GM12892 (cell line): ENCODE measurements around the gene FSTL1.

Source experiments
- POLR2A ChIP-seq: IDR thresholded peaks from 2 replicates; pipeline ENCODE4 v1.6.1; 2011; ENCODE audit warnings: low read depth, low read length, control low read depth
- TAF1 ChIP-seq: IDR thresholded peaks from 2 replicates; pipeline ENCODE4 v1.6.1; 2011; ENCODE audit warnings: low read depth, mild to moderate bottlenecking, control low read depth, low read length, borderline replicate concordance

DNA sequence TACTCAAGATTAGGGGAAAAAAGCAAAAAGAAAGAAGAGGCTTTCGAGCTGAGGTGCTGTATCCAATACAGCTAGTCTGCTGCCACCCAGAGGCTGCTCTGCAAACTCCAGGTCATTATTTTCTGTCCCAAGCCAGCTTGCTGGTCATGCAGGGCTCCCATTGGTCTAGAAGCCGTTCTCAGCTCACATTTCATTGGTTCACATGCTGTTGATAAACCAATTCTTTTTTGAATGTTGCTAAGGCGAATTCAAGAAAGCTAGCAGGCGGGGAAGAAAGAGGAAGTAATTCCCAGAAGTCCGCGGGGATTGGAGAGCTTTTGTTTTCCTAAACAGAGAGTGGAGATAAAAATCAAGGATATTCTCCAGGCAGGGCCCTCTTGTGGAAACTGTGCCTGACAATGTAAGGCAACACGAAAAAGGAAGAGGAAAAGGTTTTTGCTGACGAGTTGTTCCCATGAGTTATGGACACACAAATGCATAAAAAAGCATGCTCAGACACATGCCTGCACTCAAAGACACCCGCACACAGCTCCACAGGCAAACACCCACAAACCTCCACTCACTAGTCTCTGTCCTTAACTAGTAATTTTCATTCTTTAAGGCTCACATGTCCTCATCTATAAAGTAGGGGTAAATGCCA, 33.4 kb downstream of the FSTL1 start:
- TF ChIP-seq POLR2A (no peak), TAF1 (no peak)
